GM18502 (cell line): ENCODE results near the gene PTGFRN.

Experiments used
- ATAC-seq: cut with Tn5 transposase; IDR thresholded peaks from one replicate; pipeline ENCODE4 v1.9.1; 2021; ENCODE audit warnings: mild to moderate bottlenecking; ENCODE audit not compliant: unreplicated experiment, poor library complexity

PTGFRN gene

DNA sequence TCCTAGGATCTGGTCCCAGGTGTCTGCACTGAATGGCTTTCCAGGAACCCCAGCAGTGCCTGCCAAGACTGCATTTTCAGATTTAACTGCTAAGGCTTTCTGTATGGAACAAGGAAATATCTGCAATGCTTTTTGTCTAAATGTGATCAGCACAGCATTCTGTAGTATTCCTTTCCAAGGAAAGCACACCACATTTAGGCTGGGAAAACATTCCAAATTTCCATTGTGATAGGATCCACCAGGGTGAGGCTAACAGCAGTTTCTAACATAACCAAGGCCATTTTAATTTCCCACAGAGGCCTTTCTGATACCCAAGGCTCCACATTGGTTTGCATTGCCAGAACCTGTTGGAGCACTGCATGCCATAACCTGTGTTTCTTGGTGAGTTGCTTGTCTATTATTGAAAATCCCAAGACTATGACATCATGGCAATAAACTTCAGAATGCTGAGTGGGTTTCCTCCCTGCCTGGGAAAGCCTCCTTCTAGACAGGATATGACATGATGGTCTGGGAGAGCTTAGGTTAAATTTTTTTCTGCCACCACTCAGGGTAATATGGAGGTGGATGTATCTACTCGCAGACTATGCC, 23.3 kb upstream of the PTGFRN start:
- no peak for ATAC-seq

DNA sequence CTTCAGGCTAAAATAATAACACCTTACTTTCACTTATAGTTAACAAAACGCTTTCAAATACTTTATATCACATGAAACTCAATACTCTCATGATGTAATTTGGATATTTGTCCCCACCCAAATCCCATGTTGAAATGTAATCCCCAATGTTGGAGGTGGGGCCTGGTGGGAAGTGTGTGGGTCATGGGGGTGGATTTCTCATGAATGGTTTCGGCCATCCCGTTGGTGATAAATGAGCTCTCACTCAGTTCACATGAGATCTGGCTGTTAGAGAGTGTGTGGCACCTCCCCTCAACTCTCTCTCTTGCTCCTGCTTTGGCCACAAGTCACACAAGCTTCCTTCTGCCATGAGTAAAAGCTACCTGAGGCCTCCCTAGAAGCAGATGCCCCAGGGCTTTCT, 22.5 kb upstream of the PTGFRN start:
- no peak for ATAC-seq

DNA sequence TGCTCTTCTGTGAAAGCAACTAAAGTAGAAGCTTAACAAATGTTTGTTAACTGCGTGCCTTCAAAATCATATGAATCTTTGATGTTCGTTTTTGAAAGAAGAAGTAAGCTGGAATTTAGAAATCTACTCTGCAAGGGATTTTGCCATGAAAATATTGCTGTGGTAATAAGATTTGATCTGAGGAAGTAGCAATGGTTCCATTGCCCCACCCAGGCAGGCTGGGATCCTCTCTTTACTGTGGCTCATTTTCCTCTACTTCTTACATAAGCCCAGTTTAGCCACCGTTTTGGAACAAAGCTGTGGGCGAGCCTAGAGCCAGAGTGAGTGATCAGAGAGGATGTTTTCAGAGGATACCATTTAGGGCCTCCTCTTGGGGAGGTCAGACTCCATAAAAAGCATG, 20.3 kb upstream of the PTGFRN start:
- ATAC-seq: no peak

DNA sequence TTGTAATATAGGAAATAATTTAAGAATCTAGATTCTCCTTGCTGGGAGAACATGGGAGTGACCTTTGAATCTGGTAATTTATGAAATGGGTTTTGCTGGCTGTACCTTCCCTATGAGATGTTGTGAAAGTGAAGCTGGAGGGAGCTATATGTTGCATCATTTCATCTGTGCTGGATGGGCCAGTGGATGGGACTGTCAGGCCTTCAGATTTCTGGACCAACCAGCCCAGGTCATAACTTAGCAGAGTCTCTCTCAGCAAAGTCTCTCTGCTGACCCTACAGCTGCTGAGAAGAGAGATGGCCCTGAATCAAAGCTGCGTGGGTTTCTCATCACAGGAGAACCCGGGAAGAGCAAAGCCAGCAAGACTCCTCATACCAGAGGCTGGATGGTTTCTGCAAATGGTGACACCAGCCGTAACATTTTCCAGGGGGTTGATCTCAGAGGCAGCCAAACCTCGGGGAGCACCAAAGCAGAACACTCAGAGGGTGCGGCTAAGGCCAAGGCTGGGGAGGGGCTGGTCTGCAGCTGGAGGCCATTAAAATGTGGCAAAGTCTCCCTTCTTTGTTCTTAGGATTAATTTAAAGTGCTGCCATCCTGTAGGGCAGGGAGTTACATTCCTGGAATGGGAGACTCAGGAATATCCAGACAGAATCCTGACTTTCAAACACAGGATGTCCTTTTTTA, 18.2 kb upstream of the PTGFRN start:
- ATAC-seq: no peak

GRCh38 chr1:116895073-116895472, 14.6 kb upstream of the PTGFRN start:
- ATAC-seq: no peak

GRCh38 chr1:116899529-116899928, 10.2 kb upstream of the PTGFRN start:
- no peak for ATAC-seq

DNA sequence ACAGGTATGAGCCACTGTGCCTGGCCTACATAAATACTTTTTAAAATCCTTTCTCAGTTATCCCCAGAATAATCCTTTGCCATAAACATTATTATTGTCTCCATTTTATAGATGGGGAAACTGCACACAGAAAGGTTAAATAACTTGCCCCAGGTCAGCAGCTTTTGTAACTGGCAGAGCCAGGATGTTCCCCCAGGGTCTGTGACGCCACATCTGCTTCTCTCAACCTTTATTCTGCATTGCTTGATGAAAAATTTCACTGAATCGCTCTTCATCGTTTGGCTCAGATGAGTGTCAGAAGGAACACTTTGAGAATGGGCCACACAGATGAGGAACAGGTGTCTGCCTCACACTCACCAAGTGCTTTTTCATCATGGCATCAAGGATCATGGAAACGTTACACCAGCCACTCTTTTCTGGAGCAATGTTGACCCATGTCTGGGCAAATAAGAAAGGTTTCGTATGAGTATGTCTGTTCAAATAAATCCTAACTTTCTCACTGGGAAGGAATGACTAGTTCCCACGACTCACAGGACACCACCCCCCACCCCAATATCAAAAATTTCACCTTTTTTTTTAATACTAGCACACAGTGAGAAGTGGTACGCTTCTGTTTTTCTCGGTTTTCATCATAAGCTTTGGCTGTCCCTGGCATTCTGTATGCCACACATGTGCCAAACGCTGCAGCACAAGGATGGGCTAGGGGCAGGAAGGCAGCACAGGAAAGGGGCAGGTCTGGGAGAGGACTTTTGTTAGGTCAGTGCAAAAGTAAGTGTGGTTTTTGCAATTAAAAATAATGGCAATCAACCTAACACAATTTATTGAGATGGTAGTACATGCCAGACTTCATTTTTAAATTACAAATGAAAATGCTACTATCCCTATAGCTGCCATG, 9.0 kb upstream of the PTGFRN start:
- ATAC-seq: no peak

GRCh38 chr1:116902027-116902426, 7.7 kb upstream of the PTGFRN start:
- ATAC-seq: no peak

DNA sequence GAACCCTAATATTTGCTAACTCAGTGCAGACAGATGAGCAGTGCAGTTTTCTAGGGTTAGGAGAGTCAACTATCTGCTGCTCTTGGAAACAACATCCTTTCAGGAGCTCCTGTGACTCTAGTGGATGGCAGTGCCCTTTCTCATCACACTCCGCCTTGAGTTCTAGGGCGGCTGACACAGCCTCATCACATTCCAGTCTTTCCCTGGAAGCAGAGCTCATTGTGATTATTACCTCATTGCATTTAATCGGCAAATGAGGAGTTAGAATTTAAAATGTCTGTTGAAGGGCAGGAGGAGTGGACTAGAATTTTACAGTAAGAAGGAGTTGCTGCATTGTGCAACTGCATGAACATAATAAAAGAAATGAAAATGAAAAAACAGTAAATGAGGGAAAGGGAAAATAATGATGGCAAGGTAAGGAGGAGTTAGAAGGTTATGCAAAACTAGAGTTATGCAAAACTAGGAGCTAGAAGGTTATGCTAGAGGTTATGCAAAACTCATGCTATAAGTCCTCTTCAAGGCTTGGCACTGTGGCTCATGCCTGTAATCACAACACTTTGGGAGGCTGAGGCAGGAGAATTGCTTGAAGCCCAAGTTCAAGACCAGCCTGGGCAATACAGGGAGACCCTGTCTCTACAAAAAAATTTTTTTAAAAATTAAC, 6.9 kb upstream of the PTGFRN start:
- ATAC-seq: no peak

- no peak for ATAC-seq
These were observed 4.9 kb upstream of the PTGFRN start for GRCh38 chr1:116904791-116905320.

- ATAC-seq: no peak
These were observed 2.9 kb upstream of the PTGFRN start for GRCh38 chr1:116906812-116907211.

GRCh38 chr1:116907351-116907750, 2.4 kb upstream of the PTGFRN start:
- no peak for ATAC-seq

DNA sequence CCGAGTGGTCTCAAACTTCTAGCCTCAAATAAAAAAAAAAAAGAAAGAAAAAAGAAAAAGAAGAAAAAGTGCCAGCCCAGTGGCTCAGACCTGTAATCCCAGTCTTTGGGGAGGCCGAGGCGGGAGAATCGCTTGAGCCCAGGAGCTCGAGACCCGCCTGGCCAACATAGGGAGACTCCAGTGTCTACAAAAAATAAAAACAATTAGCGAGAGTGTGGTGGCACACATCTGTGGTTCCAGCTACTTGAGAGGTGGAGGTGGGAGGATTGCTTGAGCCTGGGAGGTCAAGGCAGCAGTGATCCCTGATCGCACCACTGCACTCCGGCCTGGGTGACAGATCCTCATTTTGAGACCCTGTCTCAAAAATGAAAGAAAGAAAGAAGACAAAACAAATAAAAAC, 1.4 kb upstream of the PTGFRN start:
- ATAC-seq: no peak

DNA sequence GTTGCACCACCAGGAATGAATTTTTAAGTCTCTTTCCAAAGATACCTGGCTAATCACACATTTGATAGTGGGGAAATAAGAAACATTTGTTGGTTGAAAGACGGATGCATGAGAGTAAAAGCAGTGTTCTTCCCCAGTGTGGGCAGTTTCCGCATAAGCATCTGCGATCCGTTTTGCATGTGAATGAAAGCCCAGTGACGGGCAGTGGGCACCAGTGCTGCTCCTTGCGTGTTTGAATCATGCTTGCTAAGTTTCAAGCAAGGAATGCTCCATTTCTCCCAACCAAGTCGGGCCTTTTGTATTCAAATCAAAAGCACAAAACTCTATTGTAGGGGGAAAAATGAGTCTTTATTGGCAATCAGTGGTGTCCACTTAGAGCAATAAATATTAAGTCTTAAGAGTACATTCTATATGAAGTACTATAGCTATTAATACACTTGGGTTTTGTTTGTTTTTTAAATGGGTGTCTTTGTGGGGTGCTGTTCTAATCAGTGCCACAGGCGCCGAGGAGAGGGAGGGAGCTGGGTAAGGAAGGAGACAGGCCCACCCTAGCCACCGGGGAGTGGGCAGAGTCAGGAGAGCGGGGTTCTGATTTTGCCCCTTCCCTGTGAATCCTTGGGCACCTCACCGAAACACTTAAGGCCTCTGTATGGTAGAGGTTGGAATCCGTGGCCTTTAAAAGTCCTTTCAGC, 750 bp upstream of the PTGFRN start:
- no peak for ATAC-seq

GRCh38 chr1:116910379-116911187, 867 bp downstream of the PTGFRN start:
- ATAC-seq: no peak

- no peak for ATAC-seq
These were observed 1.5 kb downstream of the PTGFRN start for GRCh38 chr1:116911188-116911553.

- ATAC-seq: no peak
These were observed 2.2 kb downstream of the PTGFRN start for GRCh38 chr1:116911779-116912469.

- ATAC-seq: no peak
These were observed 3.1 kb downstream of the PTGFRN start for GRCh38 chr1:116912846-116913245.

DNA sequence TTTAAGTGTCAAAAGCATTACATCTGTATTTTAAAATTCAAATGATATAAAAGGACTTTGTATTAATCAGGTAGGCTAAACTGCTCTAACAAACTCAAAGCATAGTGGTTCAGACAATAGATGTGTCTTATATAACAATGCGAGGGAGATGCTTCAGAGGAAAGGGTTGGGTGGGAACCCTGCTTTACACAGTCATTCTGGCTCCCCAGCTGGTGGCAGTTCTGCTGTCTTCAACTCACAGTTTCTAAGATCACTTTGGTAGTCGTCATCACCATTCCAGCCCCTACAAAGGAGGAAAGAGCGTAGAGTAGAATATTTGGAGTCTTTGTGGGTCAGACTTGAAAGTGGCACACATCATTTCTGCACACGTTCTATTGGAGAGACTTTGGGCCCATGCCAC, 4.2 kb downstream of the PTGFRN start:
- ATAC-seq: no peak
